Esophagus squamous epithelium (tissue), 5 donors: ENCODE data around the gene FA2H. TPM values are rescaled to one million over a fixed set of nuclear protein-coding genes. Genes with fewer than 3 reads are reported as not detected.

Experiments used
- DNase-seq: peaks from one replicate; lab custom pipeline; 2025; lab: John Stamatoyannopoulos, UW
- H3K27ac ChIP-seq, 4 donors: fragments of 200-600 bp; sonication (generic); one replicate each; pipeline ENCODE4 v1.5.1; 2016 to 2019; ENCODE audit warnings: mild to moderate bottlenecking in 1 of 4
- H3K27me3 ChIP-seq, 4 donors: fragments of 200-600 bp; sonication (generic); 1 replicate in 3 of 4; 2 replicates in 1 of 4; pipeline versions ENCODE4 v1.5.1 to v1.6.0; 2017 to 2021; ENCODE audit warnings: antibody characterized with exemption in 1 of 4
- H3K36me3 ChIP-seq, 3 donors: fragments of 200-600 bp; sonication (generic); one replicate each; pipeline ENCODE4 v1.5.1; 2016 to 2019
- H3K4me1 ChIP-seq, 3 donors: fragments of 200-600 bp; sonication (generic); one replicate each; pipeline ENCODE4 v1.5.1; 2017 to 2019
- H3K4me3 ChIP-seq, 4 donors: fragments of 200-600 bp; sonication (generic); 1 replicate in 3 of 4; 2 replicates in 1 of 4; pipeline ENCODE4 v1.5.1; 2016 to 2019; ENCODE audit warnings: mild to moderate bottlenecking in 2 of 4, moderate library complexity in 1 of 4
- H3K9me3 ChIP-seq, 3 donors: fragments of 200-600 bp; sonication (generic); one replicate each; pipeline ENCODE4 v1.5.1; 2016 to 2019
- POLR2A ChIP-seq, 4 donors: fragments of 450-650 bp; IDR thresholded peaks; one replicate each; pipeline ENCODE4 v1.6.1; 2017; ENCODE audit warnings: antibody characterized with exemption in 4 of 4, mild to moderate bottlenecking in 4 of 4, moderate library complexity in 3 of 4
- WGBS, 2 donors: methylation state at CpG; one replicate each; pipeline ENCODE4 v1.1.5; 2018; 5-methylcytosine and 5-hydroxymethylcytosine counted together
- intact Hi-C: fragments of 100-400 bp; cut with DNase I; formaldehyde crosslinking; loops from one replicate; pipeline ENCODE4 v1.15.0; 2022
- total RNA-seq, 4 donors: library from RNA; depleted of rRNA; stranded (reverse); fragments of >200 nt; gene quantifications; one replicate each; pipeline ENCODE4 v1.1.0, GENCODE V29; 2016
- TF ChIP-seq, protein P1 (sequence below), 6 experiments: fragments of 450-650 bp in 4 of 6; fragments of 200-600 bp in 2 of 6; sonication (generic) in 2 of 6; IDR thresholded peaks; one replicate each; pipeline ENCODE4 v1.5.1; 2016 to 2019; ENCODE audit warnings: antibody characterized with exemption in 6 of 6, mild to moderate bottlenecking in 4 of 6, moderate library complexity in 4 of 6
- donor health status: DM: yes; HTN: yes; CAD: no.

Gene FA2H
- total RNA-seq, 4 donors from 2014 or later = 2.9 to 4.0 (median 3.3) TPM

DNA sequence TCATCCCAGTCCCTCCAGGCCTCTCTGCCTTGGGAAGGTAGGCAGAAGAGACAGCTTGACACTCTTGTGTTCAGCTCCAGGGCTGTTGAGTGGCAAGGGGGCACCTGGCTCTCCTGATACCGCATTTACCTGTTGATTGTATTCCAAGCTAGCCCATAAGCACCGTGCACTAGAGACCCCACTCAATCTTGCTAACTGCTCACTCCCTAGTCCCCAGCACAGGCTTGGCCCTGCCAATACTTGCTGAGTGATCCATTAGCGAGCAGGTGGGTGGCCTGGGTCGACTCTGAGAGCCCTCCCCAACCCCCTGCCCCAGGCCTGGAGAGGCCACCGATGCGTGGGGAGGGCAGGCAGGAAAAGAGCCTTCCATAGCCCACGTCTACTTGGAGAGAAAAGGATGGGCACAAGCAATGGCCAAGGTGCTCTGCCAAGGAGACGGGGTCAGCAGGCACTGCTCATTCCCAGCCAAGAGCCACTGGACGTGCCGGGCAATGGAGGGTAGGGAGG lies 29.5 kb downstream of the FA2H start:
- DNase-seq = no peak
- Histone ChIP-seq H3K27me3 (peaks cover 0 to 8% (median 0%) of the 10 kb centered on the region in 4 donors), H3K27ac (no peak overlapping the region), H3K4me3 (no peak overlapping the region), H3K4me1 (peaks cover 7 to 60% (median 10%) of the 10 kb centered on the region in 3 donors), H3K9me3 (no peaks in the 10 kb centered on the region), H3K36me3 (no peaks in the 10 kb centered on the region)
- intact Hi-C loops = no loop called here
- TF ChIP-seq, protein P1, sequence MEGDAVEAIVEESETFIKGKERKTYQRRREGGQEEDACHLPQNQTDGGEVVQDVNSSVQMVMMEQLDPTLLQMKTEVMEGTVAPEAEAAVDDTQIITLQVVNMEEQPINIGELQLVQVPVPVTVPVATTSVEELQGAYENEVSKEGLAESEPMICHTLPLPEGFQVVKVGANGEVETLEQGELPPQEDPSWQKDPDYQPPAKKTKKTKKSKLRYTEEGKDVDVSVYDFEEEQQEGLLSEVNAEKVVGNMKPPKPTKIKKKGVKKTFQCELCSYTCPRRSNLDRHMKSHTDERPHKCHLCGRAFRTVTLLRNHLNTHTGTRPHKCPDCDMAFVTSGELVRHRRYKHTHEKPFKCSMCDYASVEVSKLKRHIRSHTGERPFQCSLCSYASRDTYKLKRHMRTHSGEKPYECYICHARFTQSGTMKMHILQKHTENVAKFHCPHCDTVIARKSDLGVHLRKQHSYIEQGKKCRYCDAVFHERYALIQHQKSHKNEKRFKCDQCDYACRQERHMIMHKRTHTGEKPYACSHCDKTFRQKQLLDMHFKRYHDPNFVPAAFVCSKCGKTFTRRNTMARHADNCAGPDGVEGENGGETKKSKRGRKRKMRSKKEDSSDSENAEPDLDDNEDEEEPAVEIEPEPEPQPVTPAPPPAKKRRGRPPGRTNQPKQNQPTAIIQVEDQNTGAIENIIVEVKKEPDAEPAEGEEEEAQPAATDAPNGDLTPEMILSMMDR (IDR thresholded peaks at IDR 0.05) = no peak
- no peak for TF ChIP-seq POLR2A (IDR thresholded peaks at IDR 0.05)
- WGBS, 2 donors = 78 to 86% methylated on average over 5 to 9 of the region's 10 CpGs

DNA sequence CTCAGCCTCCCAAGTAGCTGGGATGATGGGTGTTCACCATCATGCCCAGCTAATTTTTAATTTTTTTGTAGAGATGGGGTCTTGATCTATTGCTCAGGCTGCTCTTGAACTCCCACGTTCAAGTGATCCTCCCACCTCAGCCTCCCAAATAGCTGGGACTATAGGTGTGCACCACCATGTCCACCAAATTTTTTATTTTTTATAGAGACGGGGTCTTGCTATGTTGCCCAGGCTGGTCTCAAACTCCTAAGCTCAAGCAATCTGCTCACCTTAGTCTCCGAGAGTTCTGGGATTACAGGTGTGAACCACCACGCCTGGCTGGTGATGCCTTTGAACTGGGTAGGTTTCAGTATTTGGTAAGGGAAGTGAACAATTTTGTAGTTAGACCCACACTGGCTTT lies 30.1 kb downstream of the FA2H start:
- peak overlapping the region in 3 of 4 donors; percentile 77 to 86 (median 86) for H3K27ac ChIP-seq
- H3K9me3 ChIP-seq = no peaks in the 10 kb centered on the region
- peaks cover 7 to 54% (median 10%) of the 10 kb centered on the region in 3 donors for H3K4me1 ChIP-seq

DNA sequence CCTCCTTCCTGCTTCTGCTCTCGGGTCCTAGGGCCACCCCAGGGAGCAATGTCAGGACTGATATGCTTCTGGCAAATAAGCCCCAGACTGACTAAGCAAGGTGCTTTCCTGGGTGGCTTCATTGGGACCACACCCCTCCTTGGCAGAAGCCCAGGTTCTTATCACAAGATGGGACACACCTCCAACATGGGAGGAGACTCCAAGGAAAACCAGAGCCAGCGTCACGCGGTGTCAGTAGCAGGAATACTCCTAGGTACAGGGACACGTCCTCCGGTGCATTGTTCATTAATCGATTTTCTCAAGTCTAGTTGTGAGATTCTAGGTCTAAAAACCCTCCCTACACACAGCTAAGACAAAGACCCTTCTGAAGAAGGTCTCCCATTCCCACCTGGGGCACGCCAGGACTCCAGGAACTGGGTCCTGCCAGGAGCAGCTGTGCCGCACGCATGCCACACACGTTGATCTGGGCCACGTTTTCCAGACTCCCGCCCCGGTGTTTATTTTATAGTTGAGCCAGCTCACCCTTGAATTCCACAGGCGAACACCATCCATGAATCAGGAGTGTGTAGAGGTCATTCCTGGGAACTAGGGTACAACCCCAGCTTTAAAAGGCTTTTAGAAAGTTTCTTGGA lies 30.8 kb downstream of the FA2H start:
- intact Hi-C loops = no loop called here
- no peak for DNase-seq
- H3K4me1 ChIP-seq = peaks cover 1 to 46% (median 10%) of the 10 kb centered on the region in 3 donors
- peak in 2 of 4 donors; percentile 1 to 39 for TF ChIP-seq POLR2A (IDR thresholded peaks at IDR 0.05)
- TF ChIP-seq, protein P1 (IDR thresholded peaks at IDR 0.05) = no peak
- H3K27me3 ChIP-seq = peaks cover 0 to 8% (median 0%) of the 10 kb centered on the region in 4 donors
- H3K9me3 ChIP-seq = no peaks in the 10 kb centered on the region
- peak overlapping the region in 2 of 4 donors; percentile 19 to 43 for H3K4me3 ChIP-seq
- no peaks in the 10 kb centered on the region for H3K36me3 ChIP-seq
- peak overlapping the region; percentile 71 to 86 (median 82) for H3K27ac ChIP-seq
- 31 to 47% methylated on average over 10 to 14 of the region's 15 CpGs for WGBS, 2 donors

More for the DNA sequence above, 30.1 kb downstream of the FA2H start:
- no peak for DNase-seq
- peaks cover 0 to 8% (median 0%) of the 10 kb centered on the region in 4 donors for H3K27me3 ChIP-seq
- WGBS, 2 donors = 91 to 98% methylated on average over 4 of the region's 4 CpGs
- TF ChIP-seq POLR2A (IDR thresholded peaks at IDR 0.05) = no peak
- TF ChIP-seq, protein P1 (IDR thresholded peaks at IDR 0.05) = no peak
- no peak overlapping the region for H3K4me3 ChIP-seq
- H3K36me3 ChIP-seq = no peaks in the 10 kb centered on the region
- intact Hi-C loops = no loop called here

DNA sequence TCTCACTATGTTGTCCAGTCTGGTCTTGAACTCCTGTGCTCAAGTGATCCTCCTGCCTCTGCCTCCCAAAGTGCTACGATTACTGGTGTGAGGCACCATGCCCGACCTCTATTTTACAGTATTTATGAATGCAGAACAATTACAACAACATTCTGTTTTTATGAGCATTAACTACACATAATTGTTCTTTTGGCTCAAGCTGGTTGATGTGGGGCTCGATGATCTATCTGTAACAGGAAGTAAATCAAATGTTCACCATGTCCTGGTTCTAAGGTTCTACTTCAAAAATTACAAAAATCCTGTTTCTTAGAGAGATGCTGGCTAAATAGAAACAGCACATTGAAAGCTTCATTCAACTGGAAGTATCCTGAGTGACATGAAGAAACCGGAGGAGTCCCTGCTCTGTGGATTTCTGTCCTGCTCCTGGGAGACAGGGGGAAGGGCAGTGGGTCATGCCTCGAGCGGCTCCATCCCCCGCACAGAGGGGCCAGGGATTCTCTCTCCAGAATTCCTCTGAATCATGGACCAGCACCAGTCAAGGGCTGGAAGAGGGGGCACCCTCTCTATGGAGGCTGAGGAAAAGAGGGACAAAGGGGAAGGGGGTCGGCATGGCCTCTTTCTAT lies 31.5 kb downstream of the FA2H start:
- peak in 1 of 4 donors; percentile 3 for TF ChIP-seq POLR2A (IDR thresholded peaks at IDR 0.05)
- TF ChIP-seq, protein P1 (IDR thresholded peaks at IDR 0.05) = no peak
- Histone ChIP-seq H3K27ac (peak overlapping the region; percentile 71 to 86 (median 82)), H3K27me3 (peaks cover 0 to 5% (median 0%) of the 10 kb centered on the region in 4 donors), H3K9me3 (no peaks in the 10 kb centered on the region), H3K4me3 (peak overlapping the region in 1 of 4 donors; percentile 43), H3K36me3 (no peaks in the 10 kb centered on the region), H3K4me1 (peaks cover 0 to 45% (median 10%) of the 10 kb centered on the region in 3 donors)
- no peak for DNase-seq
- intact Hi-C loops = no loop called here
- WGBS, 2 donors = 40 to 52% methylated on average over 7 to 8 of the region's 8 CpGs

DNA sequence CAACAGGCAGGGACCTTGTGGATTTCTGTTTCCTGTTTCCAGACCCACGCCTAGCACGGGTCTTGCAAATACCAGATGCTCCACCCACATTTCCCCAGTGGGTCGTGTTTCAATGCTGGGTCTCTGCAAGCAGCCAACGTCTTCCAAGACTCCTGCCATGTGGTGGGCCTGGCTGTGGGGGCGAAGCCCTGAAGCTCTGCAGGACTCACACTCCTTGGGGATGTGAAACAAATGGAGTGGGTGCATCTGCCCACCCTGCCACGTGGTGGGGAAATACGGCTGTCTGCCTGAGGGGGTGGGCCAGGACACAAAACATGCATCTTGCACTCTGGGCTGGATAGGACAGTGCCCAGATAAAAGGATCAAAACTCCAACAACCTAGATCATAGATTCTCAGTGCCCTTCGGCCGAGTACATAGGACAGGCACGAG lies 32.6 kb downstream of the FA2H start:
- Histone ChIP-seq H3K4me3 (no peak overlapping the region), H3K4me1 (peaks cover 0 to 56% (median 10%) of the 10 kb centered on the region in 3 donors), H3K36me3 (no peaks in the 10 kb centered on the region), H3K27ac (peak overlapping the region in 2 of 4 donors; percentile 37 to 86), H3K9me3 (no peaks in the 10 kb centered on the region), H3K27me3 (no peaks in the 10 kb centered on the region)
- TF ChIP-seq, protein P1 (IDR thresholded peaks at IDR 0.05) = no peak
- no peak for TF ChIP-seq POLR2A (IDR thresholded peaks at IDR 0.05)
- DNase-seq = no peak
- 41 to 53% methylated on average over 8 to 10 of the region's 10 CpGs for WGBS, 2 donors
- intact Hi-C loops = no loop called here
